B cell (primary cell): ENCODE data around the gene PIGBOS1. TPM values are rescaled to one million over a fixed set of nuclear protein-coding genes. Genes with fewer than 3 reads are reported as not detected.

Experiments used
- ATAC-seq: fragments of 200-7000 bp; cut with Tn5 transposase; one replicate; pipeline ENCODE4 v1.10.0; 2021; ENCODE audit warnings: low read depth, mild to moderate bottlenecking, moderate number of reproducible peaks, moderate library complexity
- CTCF ChIA-PET: fragments of 350-600 bp; sonication (Branson Sonifier 250); formaldehyde crosslinking; loops from one replicate; lab custom pipeline; 2021; ENCODE audit warnings: antibody characterized with exemption, inconsistent platforms; lab: Charles Lee
- POLR2A ChIA-PET: fragments of 350-600 bp; sonication (Branson Sonifier 250); formaldehyde crosslinking; loops from one replicate; lab custom pipeline; 2021; ENCODE audit warnings: antibody characterized with exemption; lab: Charles Lee
- DNase-seq: peaks from one replicate; pipeline ENCODE4 v3.0.0; 2013
- H2AFZ ChIP-seq: 2 replicates; pipeline ENCODE4 v1.6.1; 2012; ENCODE audit warnings: mild to moderate bottlenecking, low read depth, low read length; ENCODE audit not compliant: insufficient read depth, poor library complexity, severe bottlenecking
- H3K27ac ChIP-seq, 2 donors: 1 replicate in 1 of 2; 2 replicates in 1 of 2; pipeline ENCODE4 v1.5.1; 2012 to 2013; ENCODE audit warnings: low read length in 2 of 2, mild to moderate bottlenecking in 2 of 2, moderate library complexity in 1 of 2
- H3K27me3 ChIP-seq, 4 experiments: fragments of 200-600 bp in 1 of 4; sonication (generic) in 1 of 4; replicated peaks in 1 of 4; 1 replicate in 2 of 4; 2 replicates in 2 of 4; pipeline versions ENCODE4 v1.6.1 to v1.7.0; 2013 to 2016; ENCODE audit warnings: low read length in 3 of 4, mild to moderate bottlenecking in 2 of 4, mixed read lengths in 1 of 4, moderate library complexity in 1 of 4; ENCODE audit not compliant: insufficient read depth in 4 of 4, control insufficient read depth in 3 of 4; ENCODE audit errors: control extremely low read depth in 1 of 4
- H3K36me3 ChIP-seq, 2 experiments: replicated peaks in 1 of 2; 1 replicate in 1 of 2; 2 replicates in 1 of 2; pipeline versions ENCODE4 v1.6.1 to v1.7.1; 2013; ENCODE audit warnings: low read length in 1 of 2; ENCODE audit not compliant: insufficient read depth in 2 of 2, control insufficient read depth in 1 of 2; ENCODE audit errors: control extremely low read depth in 1 of 2, extremely low read depth in 1 of 2
- H3K4me1 ChIP-seq, 2 donors: fragments of 200-600 bp in 1 of 2; sonication (generic) in 1 of 2; 1 replicate in 1 of 2; 2 replicates in 1 of 2; pipeline versions ENCODE4 v1.5.1 to v1.6.1; 2013 to 2017; ENCODE audit warnings: low read length in 2 of 2; ENCODE audit not compliant: control insufficient read depth in 2 of 2, insufficient read depth in 2 of 2
- H3K4me2 ChIP-seq: replicated peaks from 2 replicates; pipeline ENCODE3; 2012; ENCODE audit warnings: mild to moderate bottlenecking, low read depth, low read length; ENCODE audit not compliant: poor library complexity, severe bottlenecking
- H3K4me3 ChIP-seq, 5 experiments: fragments of 200-600 bp in 1 of 5; sonication (generic) in 1 of 5; 1 replicate in 3 of 5; 2 replicates in 2 of 5; pipeline versions ENCODE4 v1.5.1 to v1.7.0; 2011 to 2016; ENCODE audit warnings: low read length in 4 of 5, mild to moderate bottlenecking in 4 of 5, low read depth in 2 of 5, control low read depth in 1 of 5, moderate library complexity in 1 of 5; ENCODE audit not compliant: insufficient read depth in 1 of 5; ENCODE audit errors: control extremely low read depth in 1 of 5, extremely low read depth in 1 of 5
- H3K79me2 ChIP-seq: fragments of 200-600 bp; sonication (generic); one replicate; pipeline ENCODE4 v1.6.0; 2016; ENCODE audit warnings: low read length; ENCODE audit not compliant: control insufficient read depth, insufficient read depth
- H3K9ac ChIP-seq: fragments of 200-600 bp; sonication (generic); 2 replicates; pipeline ENCODE4 v1.6.1; 2017; ENCODE audit warnings: mild to moderate bottlenecking, low read length, moderate library complexity
- H3K9me3 ChIP-seq, 3 donors: one replicate each; pipeline versions ENCODE4 v1.6.1 to v1.7.1; 2013; ENCODE audit warnings: low read length in 2 of 3; ENCODE audit not compliant: control insufficient read depth in 2 of 3, insufficient read depth in 1 of 3; ENCODE audit errors: control extremely low read depth in 1 of 3
- H4K20me1 ChIP-seq: 2 replicates; pipeline ENCODE4 v1.6.0; 2012; ENCODE audit warnings: mild to moderate bottlenecking, low read length; ENCODE audit not compliant: insufficient read depth, control insufficient read depth, poor library complexity, severe bottlenecking
- H3K27ac Mint-ChIP-seq: one replicate; pipeline ENCODE4 v1.8.0; 2021; ENCODE audit warnings: mixed read lengths
- H3K27me3 Mint-ChIP-seq: one replicate; pipeline ENCODE4 v1.8.0; 2021; ENCODE audit warnings: mixed read lengths
- H3K4me1 Mint-ChIP-seq: one replicate; pipeline ENCODE4 v1.8.0; 2021; ENCODE audit warnings: mixed read lengths
- H3K4me3 Mint-ChIP-seq: one replicate; pipeline ENCODE4 v1.8.0; 2021; ENCODE audit warnings: mixed read lengths
- H3K9me3 Mint-ChIP-seq: one replicate; pipeline ENCODE4 v1.8.0; 2022; ENCODE audit warnings: mixed read lengths; ENCODE audit not compliant: insufficient read depth
- CTCF ChIP-seq: fragments of 200-600 bp; IDR thresholded peaks from one replicate; pipeline ENCODE4 v1.8.0; 2022; ENCODE audit warnings: antibody characterized with exemption, mild to moderate bottlenecking
- EZH2 ChIP-seq: IDR thresholded peaks from 2 replicates; pipeline ENCODE4 v1.6.1; 2012; ENCODE audit warnings: borderline replicate concordance, low read depth, mild to moderate bottlenecking, moderate library complexity, low read length; ENCODE audit not compliant: insufficient read depth, poor library complexity, severe bottlenecking
- WGBS: methylation state at CpG from one replicate; pipeline ENCODE4 v1.1.5; 2013; ENCODE audit warnings: missing lambda C conversion rate; ENCODE audit not compliant: insufficient coverage; 5-methylcytosine and 5-hydroxymethylcytosine counted together
- intact Hi-C: fragments of 100-400 bp; cut with micrococcal nuclease; formaldehyde crosslinking; loops from one replicate; pipeline ENCODE4 v1.10.0; 2022
- polyA plus RNA-seq: library from polyadenylated mRNA; depleted of rRNA; stranded (reverse); fragments of >200 nt; gene quantifications from 2 replicates; pipeline ENCODE4 v1.2.3, GENCODE V29; 2012
- total RNA-seq, 2 donors: library from RNA; stranded (reverse); fragments of 120-200 nt in 1 of 2; gene quantifications; 1 replicate in 1 of 2; 2 replicates in 1 of 2; pipeline versions ENCODE4 v1.2.3 to v1.2.4, GENCODE V29; 2013 to 2022

PIGBOS1 gene
- total and polyA plus RNA-seq, 2 donors (not counting 1 experiment from before 2014, with no cell fraction given) = 15.4 to 16.4 TPM

- Mint-ChIP-seq H3K4me3 (no peak overlapping the region), H3K9me3 (no peaks in the 10 kb centered on the region), H3K4me1 (peaks cover 2% of the 10 kb centered on the region), H3K27ac (no peak overlapping the region), H3K27me3 (no peaks in the 10 kb centered on the region)
- no peaks in the 10 kb centered on the region for H3K4me1 ChIP-seq
- no peak overlapping the region for H3K9ac ChIP-seq
- intact Hi-C loops = no loop called here
- no peak overlapping the region for H3K4me3 ChIP-seq
- ChIA-PET CTCF (interaction anchor here (2.1 kb wide), 1 partner anchor 140 kb away, joined by 4 read pairs; no protein-coding TSS in a partner anchor), POLR2A (no interaction called here)
- DNase-seq (no peak), ATAC-seq (no peak)
- H3K79me2 ChIP-seq = no peaks in the 10 kb centered on the region
- no peak overlapping the region for H3K4me2 ChIP-seq
- no peak for TF ChIP-seq CTCF
- 100% methylated on average over 2 of the region's 5 CpGs for WGBS
- no peaks in the 10 kb centered on the region for H3K27me3 ChIP-seq
- H3K9me3 ChIP-seq = no peaks in the 10 kb centered on the region
- peaks cover 3 to 18% of the 10 kb centered on the region in 2 experiments for H3K36me3 ChIP-seq
- no peak overlapping the region for H2AFZ ChIP-seq
- no peaks in the 10 kb centered on the region for H4K20me1 ChIP-seq
- H3K27ac ChIP-seq = no peak overlapping the region
These were observed 38.2 kb upstream of the PIGBOS1 start for GRCh38 chr15:55356985-55357585.

- Histone ChIP-seq H3K27ac (no peak overlapping the region), H3K36me3 (peaks cover 0 to 32% of the 10 kb centered on the region in 2 experiments), H3K4me1 (no peaks in the 10 kb centered on the region), H3K9ac (no peak overlapping the region), H2AFZ (no peak overlapping the region), H3K4me3 (no peak overlapping the region), H3K9me3 (no peaks in the 10 kb centered on the region), H3K4me2 (no peak overlapping the region), H3K27me3 (no peaks in the 10 kb centered on the region), H3K79me2 (no peaks in the 10 kb centered on the region), H4K20me1 (no peaks in the 10 kb centered on the region)
- WGBS = no CpG with 5 or more reads among the region's 2 CpGs
- Mint-ChIP-seq H3K27me3 (no peaks in the 10 kb centered on the region), H3K4me3 (no peak overlapping the region), H3K27ac (no peak overlapping the region), H3K9me3 (no peaks in the 10 kb centered on the region), H3K4me1 (no peaks in the 10 kb centered on the region)
- TF ChIP-seq CTCF = no peak
- no peak for TF ChIP-seq EZH2
- no peak for DNase-seq
- intact Hi-C loops = no loop called here
- CTCF ChIA-PET = no interaction called here
- no peak for ATAC-seq
- POLR2A ChIA-PET = no interaction called here
These were observed 34.1 kb upstream of the PIGBOS1 start for GRCh38 chr15:55353025-55353424.
